K562 (cell line): ENCODE measurements around the gene CHST8. TPM values are rescaled to one million over a fixed set of nuclear protein-coding genes. Genes with fewer than 3 reads are reported as not detected.

Source experiments
- ATAC-seq: fragments of 200-7000 bp; cut with Tn5 transposase; 3 replicates; pipeline ENCODE4 v1.9.1; 2020; ENCODE audit warnings: moderate library complexity
- BruUV-seq: library from RNA; stranded (reverse); fragments of 400-500 nt; replicated peaks from 2 replicates; lab custom pipeline; 2021; lab: Mats Ljungman, UMichigan
- CTCF ChIA-PET: fragments of 300-600 bp; formaldehyde crosslinking; extraction: SDS; loops from one replicate; lab custom pipeline; 2021; ENCODE audit warnings: low intra/inter-chr PET ratio; lab: Yijun Ruan, JAX
- POLR2A ChIA-PET: fragments of 300-600, 350-650 bp; sonication (Branson Sonifier 250); formaldehyde crosslinking; extraction: SDS; loops from one replicate; lab custom pipeline; 2021; ENCODE audit warnings: antibody characterized with exemption, inconsistent platforms; lab: Yijun Ruan, JAX
- DNase-seq, 4 experiments: peaks; one replicate each; pipeline versions ENCODE4 v3.0.0 to v3.0.0-alpha.2; 2011 to 2018; ENCODE audit warnings: low spot score in 3 of 4, mixed read lengths in 3 of 4; ENCODE audit errors: extremely low read depth in 1 of 4
- FAIRE-seq: peaks from 2 replicates; lab custom pipeline; 2011; peaks lifted over from hg19 to GRCh38; lab: Jason Lieb, UNC
- H2AFZ ChIP-seq: 2 replicates; pipeline ENCODE4 v1.6.0; 2011; ENCODE audit warnings: low read depth, low read length, control low read depth, inconsistent platforms
- H3K27ac ChIP-seq: fragments of 200-600 bp; 3 replicates; pipeline ENCODE4 v1.8.0; 2011; ENCODE audit warnings: low read depth, mild to moderate bottlenecking, control low read depth, inconsistent platforms, low read length, moderate library complexity, mixed read lengths; ENCODE audit errors: extremely low read depth
- H3K27me3 ChIP-seq, 2 experiments: fragments of 300-600 bp in 1 of 2; 2 replicates in 1 of 2; 3 replicates in 1 of 2; pipeline versions ENCODE4 v1.6.0 to v1.8.0; 2011; ENCODE audit warnings: inconsistent platforms in 2 of 2, low read length in 2 of 2, mild to moderate bottlenecking in 1 of 2, mixed read lengths in 1 of 2, moderate library complexity in 1 of 2; ENCODE audit not compliant: control insufficient read depth in 2 of 2, insufficient read depth in 2 of 2
- H3K36me3 ChIP-seq: fragments of 300-600 bp; 3 replicates; pipeline ENCODE4 v1.8.0; 2011; ENCODE audit warnings: mild to moderate bottlenecking, low read length, inconsistent platforms; ENCODE audit not compliant: control insufficient read depth, insufficient read depth
- H3K4me1 ChIP-seq, 2 experiments: fragments of 200-600 bp in 1 of 2; replicated peaks in 1 of 2; 2 replicates in 1 of 2; 3 replicates in 1 of 2; pipeline versions ENCODE4 v1.5.1 to v1.8.0; 2011; ENCODE audit warnings: inconsistent platforms in 2 of 2, low read length in 2 of 2, mild to moderate bottlenecking in 1 of 2, mixed read lengths in 1 of 2, moderate library complexity in 1 of 2; ENCODE audit not compliant: control insufficient read depth in 2 of 2, insufficient read depth in 2 of 2
- H3K4me2 ChIP-seq: 2 replicates; pipeline ENCODE4 v1.6.1; 2011; ENCODE audit warnings: low read length, control low read depth, inconsistent platforms, mixed read lengths; ENCODE audit not compliant: insufficient read depth
- H3K4me3 ChIP-seq: fragments of 200-600 bp; sonication (generic), shearing (Covaris generic); 2 replicates; pipeline ENCODE4 v1.5.1; 2016; ENCODE audit warnings: control low read depth, inconsistent platforms
- H3K79me2 ChIP-seq: fragments of 200-600 bp; 3 replicates; pipeline ENCODE4 v1.8.0; 2011; ENCODE audit warnings: low read length, inconsistent platforms; ENCODE audit not compliant: control insufficient read depth, insufficient read depth
- H3K9ac ChIP-seq, 2 experiments: 2 replicates each; pipeline versions ENCODE4 v1.6.0 to v1.6.1; 2011; ENCODE audit warnings: low read depth in 2 of 2, low read length in 2 of 2, control low read depth in 1 of 2, inconsistent platforms in 1 of 2, mild to moderate bottlenecking in 1 of 2, mixed read lengths in 1 of 2; ENCODE audit not compliant: insufficient read depth in 1 of 2
- H3K9me1 ChIP-seq: one replicate; pipeline ENCODE4 v1.6.0; 2011; ENCODE audit warnings: inconsistent platforms, mild to moderate bottlenecking, low read length, moderate library complexity; ENCODE audit not compliant: control insufficient read depth, insufficient read depth
- H3K9me3 ChIP-seq: replicated peaks from 2 replicates; pipeline ENCODE4 v1.5.1; 2011; ENCODE audit warnings: low read depth, low read length, inconsistent platforms; ENCODE audit not compliant: control insufficient read depth, insufficient read depth
- H4K20me1 ChIP-seq: replicated peaks from 2 replicates; pipeline ENCODE4 v1.6.1; 2011; ENCODE audit warnings: low read length, inconsistent platforms, mixed read lengths; ENCODE audit not compliant: control insufficient read depth, insufficient read depth
- CHCHD3 ChIP-seq: fragments of 250-450 bp; sonication (Bioruptor Pico); IDR thresholded peaks from 2 replicates; pipeline ENCODE4 v2.1.2; 2022; ENCODE audit warnings: mild to moderate bottlenecking
- CHD2 ChIP-seq: IDR thresholded peaks from 2 replicates; pipeline ENCODE4 v1.6.1; 2011; ENCODE audit warnings: low read depth, low read length
- KDM2B ChIP-seq: fragments of 250-450 bp; sonication (Bioruptor Pico); IDR thresholded peaks from 2 replicates; pipeline ENCODE4 v1.8.0; 2021; ENCODE audit warnings: mild to moderate bottlenecking, moderate library complexity
- RFX7 ChIP-seq: fragments of 250-450 bp; sonication (Bioruptor Pico); IDR thresholded peaks from 2 replicates; pipeline ENCODE4 v1.5.1; 2021; ENCODE audit warnings: mild to moderate bottlenecking
- ZFP30 ChIP-seq: fragments of 250-450 bp; sonication (Bioruptor Pico); IDR thresholded peaks from 2 replicates; pipeline ENCODE4 v1.8.0; 2022; ENCODE audit warnings: moderate library complexity, mild to moderate bottlenecking, inconsistent platforms, borderline replicate concordance
- ZNF12 ChIP-seq: sonication (generic); formaldehyde crosslinking; IDR thresholded peaks from 2 replicates; pipeline ENCODE4 v1.4.0; 2020; ENCODE audit warnings: mild to moderate bottlenecking, missing genetic modification reagents
- ZNF551 ChIP-seq: fragments of 250-450 bp; sonication (Bioruptor Pico); IDR thresholded peaks from 2 replicates; pipeline ENCODE4 v1.5.0; 2021; ENCODE audit warnings: mild to moderate bottlenecking, moderate library complexity
- WGBS: fragments of 100-300 bp; shearing (Covaris generic); methylation state at CpG from one replicate; pipeline ENCODE4 v1.1.6; 2016; ENCODE audit warnings: low coverage, mixed read lengths; ENCODE audit not compliant: insufficient coverage; ENCODE audit errors: missing lambda C conversion rate; 5-methylcytosine and 5-hydroxymethylcytosine counted together
- in situ Hi-C: fragments of 300-500 bp; cut with MboI; formaldehyde crosslinking; loops from 4 replicates; pipeline ENCODE4 v1.15.0; 2018; ENCODE audit warnings: inconsistent platforms, mixed read lengths
- intact Hi-C: fragments of 100-400 bp; cut with micrococcal nuclease; formaldehyde crosslinking; loops from 2 replicates; pipeline ENCODE4 v1.14.2; 2022
- polyA plus RNA-seq, 8 experiments: library from polyadenylated mRNA; depleted of rRNA in 4 of 8; stranded (reverse) in 5 of 8; unstranded in 3 of 8; fragments of >200 nt; fragmentation: Nextera tagmentation in 2 of 8; fragmentation: Illumina TruSeq in 1 of 8; extraction: Ambion mirVana in 2 of 8; extraction: Trizol in 1 of 8; gene quantifications; 2 replicates each; pipeline versions ENCODE4 v1.2.1 to v1.2.3, GENCODE V29; 2011 to 2014; ENCODE audit warnings: inconsistent platforms in 1 of 8, missing spikeins in 1 of 8
- total RNA-seq, 7 experiments: library from RNA; depleted of rRNA in 6 of 7; stranded (reverse); fragments of >200 nt in 6 of 7; fragmentation: Illumina TruSeq in 2 of 7; extraction: Trizol in 2 of 7; gene quantifications; 2 replicates each; pipeline versions ENCODE4 v1.2.1 to v1.2.3, GENCODE V29; 2011 to 2021; ENCODE audit warnings: low replicate concordance in 1 of 7

CHST8 gene
- total and polyA plus RNA-seq, 9 of the 15 experiments (the other 6 are each of a cell fraction or from before 2014, with no cell fraction given) = 0.11 TPM; not detected in 8

DNA sequence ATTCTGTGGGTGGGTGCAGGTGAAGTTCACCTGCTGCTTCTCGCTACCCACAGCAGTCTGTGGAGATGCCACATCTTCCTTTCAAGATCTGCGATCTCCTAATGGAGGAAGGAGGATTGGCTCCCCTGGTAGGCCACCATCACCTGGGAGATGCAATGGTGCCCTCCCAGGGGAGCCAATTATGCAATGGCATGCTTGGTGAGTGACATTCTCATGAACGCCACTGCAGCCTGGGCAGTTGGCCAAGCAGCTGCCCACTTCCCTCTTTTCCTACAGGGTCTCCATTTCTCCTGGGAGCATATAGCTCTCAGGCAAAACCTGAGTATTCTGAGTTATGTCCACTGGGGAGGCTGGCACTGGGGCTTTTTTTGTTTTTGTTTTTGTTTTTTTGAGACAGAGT, 91.4 kb downstream of the CHST8 start:
- WGBS = 0% methylated on average over 3 of the region's 3 CpGs
- ATAC-seq (no peak), FAIRE-seq (no peak)

GRCh38 chr19:33714149-33714548, 92.4 kb downstream of the CHST8 start:
- Histone ChIP-seq H3K79me2 (no peaks in the 10 kb centered on the region), H3K4me1 (no peaks in the 10 kb centered on the region), H2AFZ (no peak overlapping the region), H3K4me3 (no peak overlapping the region), H4K20me1 (no peaks in the 10 kb centered on the region), H3K9me3 (no peaks in the 10 kb centered on the region), H3K9me1 (no peaks in the 10 kb centered on the region), H3K9ac (no peak overlapping the region), H3K36me3 (no peaks in the 10 kb centered on the region), H3K4me2 (no peak overlapping the region), H3K27me3 (peaks cover 0 to 8% of the 10 kb centered on the region in 2 experiments; a peak in 2 of 5 replicates), H3K27ac (no peak overlapping the region)
- DNase-seq (no peak), ATAC-seq (no peak), FAIRE-seq (no peak)
- BruUV-seq = no TSS peak
- no peak for TF ChIP-seq RFX7
- no peak for TF ChIP-seq ZFP30 (CRISPR knock-in tag)
- no peak for TF ChIP-seq ZNF12 (CRISPR knock-in tag)
- TF ChIP-seq ZNF551 (CRISPR knock-in tag) = no peak
- in situ Hi-C loops (no loop called here), intact Hi-C loops (no loop called here)
- POLR2A ChIA-PET = interaction anchor here (1.6 kb wide), 1 partner anchor 10 kb away, joined by 4 read pairs; no protein-coding TSS in a partner anchor
- CTCF ChIA-PET = no interaction called here
- WGBS = 0% methylated on average over 3 of the region's 3 CpGs

More for the DNA sequence above, 91.4 kb downstream of the CHST8 start:
- H2AFZ ChIP-seq = no peak overlapping the region
- in situ Hi-C loops (no loop called here), intact Hi-C loops (no loop called here)
- BruUV-seq = no TSS peak
- H3K4me3 ChIP-seq = no peak overlapping the region
- no peaks in the 10 kb centered on the region for H3K4me1 ChIP-seq
- no peak overlapping the region for H3K27ac ChIP-seq
- no peaks in the 10 kb centered on the region for H3K9me1 ChIP-seq
- no peak overlapping the region for H3K9ac ChIP-seq
- no peaks in the 10 kb centered on the region for H3K36me3 ChIP-seq
- ChIA-PET CTCF (no interaction called here), POLR2A (no interaction called here)
- H3K79me2 ChIP-seq = no peaks in the 10 kb centered on the region
- no peak overlapping the region for H3K4me2 ChIP-seq
- DNase-seq = no peak
- no peaks in the 10 kb centered on the region for H3K9me3 ChIP-seq
- H3K27me3 ChIP-seq = peaks cover 0 to 8% of the 10 kb centered on the region in 2 experiments; a peak in 2 of 5 replicates
- TF ChIP-seq CHCHD3 (CRISPR knock-in tag) (no peak), CHD2 (no peak), KDM2B (CRISPR knock-in tag) (no peak)
- no peaks in the 10 kb centered on the region for H4K20me1 ChIP-seq
